OCI-LY3 (cell line): Measurements from ENCODE around the gene RHCG.
A peak's percentile ranks its signal among the peaks of the same experiment; 100 is the strongest.

Experiments used
- H2AFZ ChIP-seq: fragments of 200-600, 300-600 bp; shearing (Covaris generic); 2 replicates; pipeline ENCODE4 v1.6.0; 2014; ENCODE audit warnings: antibody characterized with exemption, low read depth, low read length
- H3K27ac ChIP-seq: fragments of 200-600, 300-600 bp; sonication (generic); 2 replicates; pipeline ENCODE4 v1.5.1; 2014; ENCODE audit warnings: mild to moderate bottlenecking, low read length, moderate library complexity, mixed read lengths
- H3K27me3 ChIP-seq: fragments of 200-600, 300-600 bp; sonication (generic); 2 replicates; pipeline ENCODE4 v1.6.1; 2014; ENCODE audit warnings: low read depth, low read length, mixed read lengths
- H3K36me3 ChIP-seq: fragments of 200-600, 300-600 bp; sonication (generic); replicated peaks from 2 replicates; pipeline ENCODE3; 2014; ENCODE audit warnings: low read depth, low read length, mixed read lengths
- H3K4me1 ChIP-seq: fragments of 300-600, 200-600 bp; sonication (generic); 2 replicates; pipeline ENCODE4 v1.6.1; 2014; ENCODE audit warnings: low read length, mixed read lengths
- H3K4me2 ChIP-seq: fragments of 200-600, 300-600 bp; sonication (generic); 2 replicates; pipeline ENCODE4 v1.6.1; 2014; ENCODE audit warnings: low read length, mixed read lengths
- H3K4me3 ChIP-seq: fragments of 300-600, 200-600 bp; sonication (generic); 2 replicates; pipeline ENCODE4 v1.5.1; 2014; ENCODE audit warnings: antibody characterized with exemption, mild to moderate bottlenecking, low read length, moderate library complexity
- H3K79me2 ChIP-seq: fragments of 300-600, 200-600 bp; shearing (Covaris generic); 2 replicates; pipeline ENCODE4 v1.6.1; 2014; ENCODE audit warnings: mild to moderate bottlenecking, low read length, mixed read lengths
- H3K9ac ChIP-seq: fragments of 300-600, 200-600 bp; shearing (Covaris generic); 2 replicates; pipeline ENCODE4 v1.6.0; 2014; ENCODE audit warnings: mild to moderate bottlenecking, low read length, moderate library complexity
- H3K9me3 ChIP-seq: fragments of 200-600, 300-600 bp; shearing (Covaris generic); 2 replicates; pipeline ENCODE4 v1.6.1; 2014; ENCODE audit warnings: low read length, mixed read lengths; ENCODE audit not compliant: insufficient read depth
- H4K20me1 ChIP-seq: fragments of 200-600, 300-600 bp; sonication (generic); 2 replicates; pipeline ENCODE4 v1.6.1; 2016; ENCODE audit warnings: low read length, mixed read lengths; ENCODE audit not compliant: insufficient read depth
- EZH2phosphoT487 ChIP-seq: fragments of 200-600 bp; shearing (Covaris generic); IDR thresholded peaks from 2 replicates; pipeline ENCODE4 v1.6.1; 2018; ENCODE audit warnings: antibody characterized with exemption, mixed run types, low read depth
- TF ChIP-seq, protein P1 (sequence below): fragments of 200-600, 300-600 bp; sonication (generic); IDR thresholded peaks from 2 replicates; pipeline ENCODE4 v1.5.1; 2014; ENCODE audit warnings: antibody characterized with exemption, low read length, low read depth

The RHCG gene

GRCh38 chr15:89430530-89431341 is 65.6 kb downstream of the RHCG start:
- no peak for TF ChIP-seq EZH2phosphoT487
- TF ChIP-seq, protein P1, sequence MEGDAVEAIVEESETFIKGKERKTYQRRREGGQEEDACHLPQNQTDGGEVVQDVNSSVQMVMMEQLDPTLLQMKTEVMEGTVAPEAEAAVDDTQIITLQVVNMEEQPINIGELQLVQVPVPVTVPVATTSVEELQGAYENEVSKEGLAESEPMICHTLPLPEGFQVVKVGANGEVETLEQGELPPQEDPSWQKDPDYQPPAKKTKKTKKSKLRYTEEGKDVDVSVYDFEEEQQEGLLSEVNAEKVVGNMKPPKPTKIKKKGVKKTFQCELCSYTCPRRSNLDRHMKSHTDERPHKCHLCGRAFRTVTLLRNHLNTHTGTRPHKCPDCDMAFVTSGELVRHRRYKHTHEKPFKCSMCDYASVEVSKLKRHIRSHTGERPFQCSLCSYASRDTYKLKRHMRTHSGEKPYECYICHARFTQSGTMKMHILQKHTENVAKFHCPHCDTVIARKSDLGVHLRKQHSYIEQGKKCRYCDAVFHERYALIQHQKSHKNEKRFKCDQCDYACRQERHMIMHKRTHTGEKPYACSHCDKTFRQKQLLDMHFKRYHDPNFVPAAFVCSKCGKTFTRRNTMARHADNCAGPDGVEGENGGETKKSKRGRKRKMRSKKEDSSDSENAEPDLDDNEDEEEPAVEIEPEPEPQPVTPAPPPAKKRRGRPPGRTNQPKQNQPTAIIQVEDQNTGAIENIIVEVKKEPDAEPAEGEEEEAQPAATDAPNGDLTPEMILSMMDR, result peak; percentile 96
- Histone ChIP-seq H3K27me3 (no peaks in the 10 kb centered on the region), H3K4me2 (peak overlapping the region; percentile 63), H3K9ac (peak overlapping the region; percentile 70), H3K36me3 (no peaks in the 10 kb centered on the region), H4K20me1 (no peaks in the 10 kb centered on the region), H3K4me1 (peaks cover 4% of the 10 kb centered on the region; the same call in 1 of the 2 replicates), H3K79me2 (no peaks in the 10 kb centered on the region), H2AFZ (peak overlapping the region; percentile 88), H3K9me3 (no peaks in the 10 kb centered on the region), H3K4me3 (peak overlapping the region; percentile 85), H3K27ac (no peak overlapping the region)

DNA sequence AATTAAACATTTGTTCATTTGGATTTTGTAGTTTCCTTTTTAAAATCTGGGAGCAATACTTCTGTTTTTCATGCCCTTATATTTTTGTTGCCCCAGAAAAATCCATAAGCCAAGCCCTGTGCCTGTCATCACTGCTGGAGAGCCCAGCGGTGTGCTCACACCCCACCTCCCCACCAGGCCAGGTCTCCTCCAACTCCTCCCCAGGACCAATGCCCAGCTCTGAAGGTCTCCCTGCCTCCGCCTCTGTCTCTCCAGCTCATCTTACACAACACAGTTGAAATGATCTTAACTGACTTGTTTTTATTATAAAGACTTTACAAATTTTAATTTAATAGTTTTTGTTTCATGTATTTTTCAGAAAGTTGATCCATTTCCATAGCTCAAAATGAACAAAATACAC is 66.4 kb downstream of the RHCG start:
- H3K27me3 ChIP-seq, result no peaks in the 10 kb centered on the region
- H3K27ac ChIP-seq, result no peak overlapping the region
- H3K4me2 ChIP-seq, result peak overlapping the region; percentile 63

DNA sequence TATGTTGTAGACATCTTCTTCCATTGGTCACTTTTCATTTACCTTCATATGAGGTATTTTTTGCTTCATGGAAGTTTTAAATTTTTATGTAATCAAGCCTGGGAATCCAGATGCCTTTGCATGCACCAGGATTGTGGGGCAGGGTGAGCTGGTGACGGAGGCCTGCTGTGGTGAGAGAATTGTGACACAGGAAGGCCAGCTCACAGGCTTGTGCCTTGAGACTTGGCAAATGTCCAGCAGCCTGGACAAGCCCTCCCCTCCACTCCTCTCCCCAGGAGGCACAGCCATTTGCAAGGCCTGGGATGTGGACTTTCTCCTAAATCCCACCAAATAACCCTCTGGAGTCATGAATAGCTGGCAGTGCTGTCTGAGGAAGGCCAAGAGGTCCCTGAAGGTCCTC is 67.4 kb downstream of the RHCG start:
- H3K27ac ChIP-seq, result no peak overlapping the region
- H3K27me3 ChIP-seq, result no peaks in the 10 kb centered on the region
- H3K9me3 ChIP-seq, result no peaks in the 10 kb centered on the region
- no peak overlapping the region for H3K9ac ChIP-seq
- TF ChIP-seq, protein P1, result no peak
- no peak for TF ChIP-seq EZH2phosphoT487
- peaks cover 4% of the 10 kb centered on the region; the same call in 1 of the 2 replicates for H3K4me1 ChIP-seq
- H3K4me2 ChIP-seq, result no peak overlapping the region
- no peaks in the 10 kb centered on the region for H3K79me2 ChIP-seq
- no peak overlapping the region for H2AFZ ChIP-seq
- H3K36me3 ChIP-seq, result no peaks in the 10 kb centered on the region
- H3K4me3 ChIP-seq, result no peak overlapping the region
- H4K20me1 ChIP-seq, result no peaks in the 10 kb centered on the region

More for the DNA sequence above, 66.4 kb downstream of the RHCG start:
- Histone ChIP-seq H3K79me2 (no peaks in the 10 kb centered on the region), H3K9ac (peak overlapping the region; percentile 70), H3K4me1 (peaks cover 4% of the 10 kb centered on the region; the same call in 1 of the 2 replicates), H3K36me3 (no peaks in the 10 kb centered on the region), H4K20me1 (no peaks in the 10 kb centered on the region), H3K4me3 (peak overlapping the region; percentile 85), H3K9me3 (no peaks in the 10 kb centered on the region), H2AFZ (peak overlapping the region; percentile 88; the same call in 1 of the 2 replicates)
- TF ChIP-seq EZH2phosphoT487, result no peak
- TF ChIP-seq, protein P1, result no peak

DNA sequence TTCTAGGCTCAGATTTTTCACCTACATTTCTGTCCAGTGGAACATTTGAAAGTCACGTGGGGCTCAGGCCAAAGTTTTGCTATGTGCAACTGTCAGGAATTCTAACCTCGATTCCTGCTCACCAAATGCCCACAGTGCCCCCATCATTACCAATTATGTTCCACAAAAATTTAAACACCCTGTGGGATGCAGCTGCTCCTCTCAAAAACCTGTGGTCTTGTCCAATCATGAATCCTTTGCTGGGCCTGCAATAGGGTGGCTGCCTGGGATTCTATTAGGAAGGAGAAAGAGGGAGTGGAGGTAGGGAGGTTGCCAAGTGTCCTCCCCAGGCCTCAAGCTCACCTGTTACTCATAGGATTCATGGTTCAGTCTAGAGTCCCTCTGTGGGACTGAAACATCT is 68.1 kb downstream of the RHCG start:
- H3K9ac ChIP-seq, result no peak overlapping the region
- no peaks in the 10 kb centered on the region for H4K20me1 ChIP-seq
- no peak overlapping the region for H3K27ac ChIP-seq
- H3K4me2 ChIP-seq, result no peak overlapping the region
- no peak overlapping the region for H2AFZ ChIP-seq
- no peaks in the 10 kb centered on the region for H3K9me3 ChIP-seq
- no peaks in the 10 kb centered on the region for H3K27me3 ChIP-seq
- no peak overlapping the region for H3K4me3 ChIP-seq
- H3K79me2 ChIP-seq, result no peaks in the 10 kb centered on the region
- H3K36me3 ChIP-seq, result no peaks in the 10 kb centered on the region
- TF ChIP-seq EZH2phosphoT487, result no peak
- TF ChIP-seq, protein P1, result no peak
- peaks cover 4% of the 10 kb centered on the region; the same call in 1 of the 2 replicates for H3K4me1 ChIP-seq
